Ovary (tissue), 9 donors: Measurements from ENCODE around the gene RHOBTB1. TPM values are rescaled to one million over a fixed set of nuclear protein-coding genes. Genes with fewer than 3 reads are reported as not detected.

ENCODE experiments used
- DNase-seq, 5 donors: peaks; one replicate each; pipeline ENCODE4 v3.0.0-alpha.2; 2019 to 2020
- H3K27ac ChIP-seq, 2 donors: fragments of 200-600 bp; one replicate each; pipeline versions ENCODE4 v1.5.1 to v1.8.0; 2019 to 2022
- H3K27me3 ChIP-seq: fragments of 200-600 bp; one replicate; pipeline ENCODE4 v1.8.0; 2022
- H3K36me3 ChIP-seq: fragments of 200-600 bp; sonication (generic); one replicate; pipeline ENCODE4 v1.5.1; 2019
- H3K4me1 ChIP-seq: one replicate; pipeline ENCODE4 v1.8.1; 2013; ENCODE audit warnings: mild to moderate bottlenecking, moderate library complexity; ENCODE audit not compliant: insufficient read depth
- H3K4me3 ChIP-seq: fragments of 200-600 bp; sonication (generic); one replicate; pipeline ENCODE4 v1.5.1; 2017
- H3K9me3 ChIP-seq, 2 donors: fragments of 200-600 bp in 1 of 2; sonication (generic) in 1 of 2; one replicate each; pipeline versions ENCODE4 v1.5.1 to v1.8.1; 2013 to 2019; ENCODE audit warnings: mild to moderate bottlenecking in 1 of 2, moderate library complexity in 1 of 2
- EP300 ChIP-seq: sonication (generic); formaldehyde crosslinking; IDR thresholded peaks from one replicate; pipeline ENCODE4 v1.6.1; 2017; ENCODE audit warnings: antibody characterized with exemption
- POLR2A ChIP-seq: fragments of 450-650 bp; IDR thresholded peaks from one replicate; pipeline ENCODE4 v1.6.1; 2017; ENCODE audit warnings: antibody characterized with exemption, mild to moderate bottlenecking, moderate library complexity
- WGBS, 3 donors: extraction: QIAGEN DNeasy Blood & Tissue Kit in 1 of 3; methylation state at CpG; one replicate each; pipeline versions ENCODE4 v1.1.5 to v1.1.7; 2013 to 2017; 5-methylcytosine and 5-hydroxymethylcytosine counted together
- intact Hi-C, 4 donors: fragments of 100-400 bp; cut with DNase I; formaldehyde crosslinking; loops; one replicate each; pipeline versions ENCODE4 v1.11.0 to v1.15.1; 2022 to 2023
- polyA plus RNA-seq, 2 donors: library from polyadenylated mRNA; stranded (reverse); fragments of 200-250 nt in 1 of 2; fragments of 350-450 nt in 1 of 2; fragmentation: Illumina TruSeq in 1 of 2; extraction: RNeasy Lipid Tissue Mini Kit (QIAGEN cat#74804) in 1 of 2; gene quantifications; one replicate each; pipeline ENCODE4 v1.2.3, GENCODE V29; 2013 to 2014
- small RNA-seq: library from RNA; depleted of rRNA; stranded (forward); fragments of <200 nt; gene quantifications from one replicate; pipeline ENCODE3, GENCODE V24; 2016
- total RNA-seq, 7 donors: library from RNA; depleted of rRNA in 2 of 7; stranded (reverse); fragments of >200 nt in 2 of 7; fragmentation: NEBNext Ultra II Directional in 3 of 7; extraction: Animal tissue kit (Norgen Biotek cat#: 25700) in 3 of 7; gene quantifications; one replicate each; pipeline versions ENCODE4 v1.1.0 to v1.2.4, GENCODE V29; 2016 to 2023
- TF ChIP-seq, protein P1 (sequence below), 3 donors: fragments of 450-650 bp in 2 of 3; fragments of 200-600 bp in 1 of 3; IDR thresholded peaks; one replicate each; pipeline versions ENCODE4 v1.5.1 to v1.8.0; 2016 to 2022; ENCODE audit warnings: antibody characterized with exemption in 3 of 3, mild to moderate bottlenecking in 1 of 3
- donor health status: DM: no; HTN: no; CAD: no; lungs with moderate emphysema.
- donor health status: DM: no; HTN: no; CAD: no.
- donor health status: Bipolar disorder and iron deficiency.
- donor health status: DM: yes; HTN: yes; CAD: no.
- donor health status: DM: no; HTN: no; CAD: no.
- donor health status: DM: yes; HTN: yes; CAD: no.

RHOBTB1 gene
- total and polyA plus RNA-seq, 9 donors = 5.6 to 23.9 (median 13.0) TPM

DNA sequence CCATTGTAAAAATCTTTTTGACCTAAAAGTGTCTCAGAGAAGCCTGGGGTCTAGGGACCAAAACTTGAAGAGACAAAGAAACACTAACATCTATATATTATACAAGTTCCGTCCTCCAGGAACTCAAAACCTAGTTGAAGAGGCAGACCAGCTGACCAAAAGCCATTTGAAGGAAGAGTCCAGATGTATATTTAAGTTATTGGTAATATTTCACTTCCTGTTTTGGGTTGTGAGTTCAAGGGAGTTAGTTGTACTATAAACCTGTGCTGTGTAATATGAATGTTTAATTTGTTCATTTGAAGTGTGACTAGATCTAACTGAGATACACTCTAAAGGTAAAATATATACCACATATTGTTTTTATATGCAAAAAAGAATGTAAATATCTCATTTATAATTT lies 120.7 kb downstream of the RHOBTB1 start:
- WGBS, 3 donors = 94 to 98% (median 96%) methylated on average over 1 of the region's 1 CpG

DNA sequence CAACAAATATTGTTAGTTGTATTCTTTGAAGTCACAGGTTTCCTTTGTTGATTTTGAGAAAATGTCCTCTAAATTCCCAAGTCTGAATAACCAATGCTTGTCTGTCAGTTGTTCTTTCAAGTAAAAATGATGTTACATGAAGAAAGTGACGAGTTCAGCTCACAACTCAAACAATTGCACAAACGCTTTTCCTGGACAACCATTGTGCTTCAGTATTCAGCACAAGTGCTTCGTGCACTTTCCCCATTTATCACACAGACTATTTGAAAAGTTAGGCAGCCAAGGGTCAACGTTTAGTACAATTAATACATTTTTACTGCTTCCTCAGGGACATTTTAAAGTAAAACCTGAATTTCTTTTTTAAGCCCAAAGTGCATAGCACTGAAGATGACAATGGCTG lies 121.2 kb downstream of the RHOBTB1 start:
- H3K27me3 ChIP-seq = no peaks in the 10 kb centered on the region
- no peaks in the 10 kb centered on the region for H3K9me3 ChIP-seq
- H3K27ac ChIP-seq = no peak overlapping the region
- H3K4me1 ChIP-seq = peaks cover 5% of the 10 kb centered on the region
- TF ChIP-seq EP300 = no peak
- TF ChIP-seq, protein P1, sequence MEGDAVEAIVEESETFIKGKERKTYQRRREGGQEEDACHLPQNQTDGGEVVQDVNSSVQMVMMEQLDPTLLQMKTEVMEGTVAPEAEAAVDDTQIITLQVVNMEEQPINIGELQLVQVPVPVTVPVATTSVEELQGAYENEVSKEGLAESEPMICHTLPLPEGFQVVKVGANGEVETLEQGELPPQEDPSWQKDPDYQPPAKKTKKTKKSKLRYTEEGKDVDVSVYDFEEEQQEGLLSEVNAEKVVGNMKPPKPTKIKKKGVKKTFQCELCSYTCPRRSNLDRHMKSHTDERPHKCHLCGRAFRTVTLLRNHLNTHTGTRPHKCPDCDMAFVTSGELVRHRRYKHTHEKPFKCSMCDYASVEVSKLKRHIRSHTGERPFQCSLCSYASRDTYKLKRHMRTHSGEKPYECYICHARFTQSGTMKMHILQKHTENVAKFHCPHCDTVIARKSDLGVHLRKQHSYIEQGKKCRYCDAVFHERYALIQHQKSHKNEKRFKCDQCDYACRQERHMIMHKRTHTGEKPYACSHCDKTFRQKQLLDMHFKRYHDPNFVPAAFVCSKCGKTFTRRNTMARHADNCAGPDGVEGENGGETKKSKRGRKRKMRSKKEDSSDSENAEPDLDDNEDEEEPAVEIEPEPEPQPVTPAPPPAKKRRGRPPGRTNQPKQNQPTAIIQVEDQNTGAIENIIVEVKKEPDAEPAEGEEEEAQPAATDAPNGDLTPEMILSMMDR (IDR thresholded peaks at IDR 0.05) = no peak
- no peak for TF ChIP-seq POLR2A
- intact Hi-C loops = loop anchor here in 2 of 4 donors (10.0 kb wide), 2 partner anchors 62 to 122 kb away; partner anchors contain the start of gene RHOBTB1 (in 1 of the 2)
- WGBS, 3 donors = 34 to 37% (median 36%) methylated on average over 4 of the region's 4 CpGs
- H3K36me3 ChIP-seq = no peaks in the 10 kb centered on the region
- no peak for DNase-seq
- H3K4me3 ChIP-seq = no peak overlapping the region

More for the DNA sequence above, 120.7 kb downstream of the RHOBTB1 start:
- no peaks in the 10 kb centered on the region for H3K9me3 ChIP-seq
- TF ChIP-seq POLR2A = no peak
- TF ChIP-seq, protein P1 (IDR thresholded peaks at IDR 0.05) = no peak
- no peak for TF ChIP-seq EP300
- no peak overlapping the region for H3K4me3 ChIP-seq
- intact Hi-C loops = loop anchor here in 2 of 4 donors (10.0 kb wide), 2 partner anchors 61 to 121 kb away; partner anchors contain the start of gene RHOBTB1 (in 1 of the 2)
- no peaks in the 10 kb centered on the region for H3K27me3 ChIP-seq
- H3K4me1 ChIP-seq = peaks cover 6% of the 10 kb centered on the region
- DNase-seq = no peak
- H3K36me3 ChIP-seq = no peaks in the 10 kb centered on the region
- H3K27ac ChIP-seq = no peak overlapping the region

DNA sequence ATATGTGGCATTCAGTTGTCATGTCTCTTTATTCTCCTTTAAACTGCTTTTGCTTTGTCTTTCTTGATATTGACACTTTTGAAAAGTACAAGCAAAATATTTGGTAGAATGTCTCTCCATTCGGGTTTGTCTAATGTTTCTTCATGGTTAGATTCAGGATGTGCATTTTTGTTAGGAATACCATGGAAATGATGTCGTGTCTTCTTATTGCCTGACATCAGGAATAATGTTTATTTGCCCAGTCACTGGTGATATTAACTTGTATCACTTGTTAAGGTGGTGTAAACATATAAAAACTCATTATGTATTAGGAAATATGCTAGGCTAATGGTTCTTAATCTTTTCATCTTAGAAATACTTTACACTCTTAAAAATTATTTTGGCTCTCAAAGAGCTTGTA lies 122.3 kb downstream of the RHOBTB1 start:
- no peaks in the 10 kb centered on the region for H3K36me3 ChIP-seq
- peaks cover 3% of the 10 kb centered on the region for H3K4me1 ChIP-seq
- no peaks in the 10 kb centered on the region for H3K9me3 ChIP-seq
- no peak overlapping the region for H3K27ac ChIP-seq
- no peaks in the 10 kb centered on the region for H3K27me3 ChIP-seq
- DNase-seq = no peak
- no peak overlapping the region for H3K4me3 ChIP-seq
- intact Hi-C loops = loop anchor here in 2 of 4 donors (10.0 kb wide), 2 partner anchors 63 to 123 kb away; partner anchors contain the start of gene RHOBTB1 (in 1 of the 2)
- 17 to 29% (median 23%) methylated on average over 2 of the region's 2 CpGs for WGBS, 3 donors
- TF ChIP-seq, protein P1 (IDR thresholded peaks at IDR 0.05) = no peak
- no peak for TF ChIP-seq POLR2A

DNA sequence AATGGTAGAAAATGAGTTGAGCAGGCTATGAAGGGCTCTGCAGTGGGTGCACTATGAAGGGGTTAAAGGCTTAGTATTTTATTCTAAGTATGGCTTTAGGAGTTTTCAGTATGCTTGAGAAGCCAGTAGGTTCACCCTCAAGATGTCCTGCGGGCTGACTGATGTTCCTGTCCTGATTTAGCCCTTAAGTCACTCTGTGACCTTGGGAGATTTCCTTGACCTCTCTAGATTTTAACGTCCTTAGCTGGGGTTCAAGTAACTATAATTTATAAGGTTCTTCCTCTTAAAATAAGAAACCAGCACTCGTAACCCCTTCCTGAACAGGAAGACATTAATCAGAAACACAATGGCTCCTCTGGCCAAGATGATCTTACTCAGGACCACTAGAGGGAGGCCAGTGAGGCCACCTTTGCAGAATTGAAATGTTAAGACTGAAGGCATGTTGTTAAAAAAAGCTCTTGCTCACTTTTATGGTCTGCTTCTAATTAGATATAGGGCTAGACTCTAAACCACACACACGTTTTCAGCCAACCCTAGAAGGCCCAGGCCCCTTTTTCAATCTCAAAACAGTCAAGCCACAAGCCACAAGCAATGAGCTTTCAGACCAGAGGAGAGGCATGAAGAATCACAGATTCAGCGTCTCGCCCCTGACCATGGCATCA lies 123.8 kb downstream of the RHOBTB1 start:
- WGBS, 3 donors = 40 to 47% (median 45%) methylated on average over 6 of the region's 6 CpGs
- H3K9me3 ChIP-seq = no peaks in the 10 kb centered on the region
- TF ChIP-seq EP300 = no peak
- no peak for TF ChIP-seq POLR2A
- TF ChIP-seq, protein P1 (IDR thresholded peaks at IDR 0.05) = no peak
- no peaks in the 10 kb centered on the region for H3K27me3 ChIP-seq
- H3K27ac ChIP-seq = no peak overlapping the region
- DNase-seq = no peak
- H3K36me3 ChIP-seq = no peaks in the 10 kb centered on the region
- intact Hi-C loops = loop anchor here in 2 of 4 donors (10.0 kb wide), 2 partner anchors 65 to 125 kb away; partner anchors contain the start of gene RHOBTB1 (in 1 of the 2)
- peaks cover 1% of the 10 kb centered on the region for H3K4me1 ChIP-seq
- no peak overlapping the region for H3K4me3 ChIP-seq

Small RNA genes lying within 50 kb of the gene (small RNA-seq; reads per million reads assigned to genes)
- gene RNU2-72P = not detected

Other genes with a start within 250 kb of the RHOBTB1 start
- 1 to 10 TPM in 6 of 7 donors, under 1 TPM in 1; 0.91 to 5.0 (median 2.5) TPM for gene CDK1, start 165.7 kb downstream of the RHOBTB1 start, total RNA-seq
- 1 to 10 TPM; 3.6 to 3.9 TPM for gene CDK1, start 165.7 kb downstream of the RHOBTB1 start, polyA plus RNA-seq